ENCODE results near the gene ASGR2.

The ASGR2 gene

GRCh38 chr17:7080456-7081041 is 34.1 kb downstream of the ASGR2 start:
- no peak for TF ChIP-seq FOXP2 (optimal IDR thresholded peaks at IDR 0.05; ENCODE audit: borderline replicate concordance, extremely low read depth, extremely low read length, insufficient read depth)
- no peak for TF ChIP-seq POLR2AphosphoS5 (IDR thresholded peaks at IDR 0.05; ENCODE audit: low read depth, low read length)
- no peak for TF ChIP-seq REST (IDR thresholded peaks at IDR 0.05; ENCODE audit: insufficient read depth in 1 of 2, low read depth in 2 of 2, low read length in 2 of 2)
- TF ChIP-seq SIN3A (IDR thresholded peaks at IDR 0.05; ENCODE audit: borderline replicate concordance, insufficient read depth, low read length) = no peak
- no peak for TF ChIP-seq TAF1 (IDR thresholded peaks at IDR 0.05; ENCODE audit: borderline replicate concordance, insufficient read depth, low read length)

GRCh38 chr17:7079581-7080455 is 34.8 kb downstream of the ASGR2 start, which contains the start of gene CLEC10A:
TSS of gene CLEC10A (minus strand) at chr17:7080251. CDS start at chr17:7078812, 1,439 bp downstream.
- TF ChIP-seq REST (IDR thresholded peaks at IDR 0.05; ENCODE audit: insufficient read depth in 1 of 2, low read depth in 2 of 2, low read length in 2 of 2) = no peak
- TF ChIP-seq POLR2AphosphoS5 (IDR thresholded peaks at IDR 0.05; ENCODE audit: low read depth, low read length) = no peak
- no peak for TF ChIP-seq TAF1 (IDR thresholded peaks at IDR 0.05; ENCODE audit: borderline replicate concordance, insufficient read depth, low read length)
- no peak for TF ChIP-seq SIN3A (IDR thresholded peaks at IDR 0.05; ENCODE audit: borderline replicate concordance, insufficient read depth, low read length)
- TF ChIP-seq FOXP2 (optimal IDR thresholded peaks at IDR 0.05; ENCODE audit: borderline replicate concordance, extremely low read depth, extremely low read length, insufficient read depth) = no peak

- no peak for TF ChIP-seq FOXP2 (optimal IDR thresholded peaks at IDR 0.05; ENCODE audit: borderline replicate concordance, extremely low read depth, extremely low read length, insufficient read depth)
- TF ChIP-seq TAF1 (IDR thresholded peaks at IDR 0.05; ENCODE audit: borderline replicate concordance, insufficient read depth, low read length) = no peak
- no peak for TF ChIP-seq POLR2AphosphoS5 (IDR thresholded peaks at IDR 0.05; ENCODE audit: low read depth, low read length)
- TF ChIP-seq SIN3A (IDR thresholded peaks at IDR 0.05; ENCODE audit: borderline replicate concordance, insufficient read depth, low read length) = no peak
- no peak for TF ChIP-seq REST (IDR thresholded peaks at IDR 0.05; ENCODE audit: insufficient read depth in 1 of 2, low read depth in 2 of 2, low read length in 2 of 2)
Measured at GRCh38 chr17:7078711-7079110, 35.9 kb downstream of the ASGR2 start.

GRCh38 chr17:7077911-7078546 is 36.6 kb downstream of the ASGR2 start:
- no peak for TF ChIP-seq REST (IDR thresholded peaks at IDR 0.05; ENCODE audit: insufficient read depth in 1 of 2, low read depth in 2 of 2, low read length in 2 of 2)
- no peak for TF ChIP-seq TAF1 (IDR thresholded peaks at IDR 0.05; ENCODE audit: borderline replicate concordance, insufficient read depth, low read length)
- TF ChIP-seq SIN3A (IDR thresholded peaks at IDR 0.05; ENCODE audit: borderline replicate concordance, insufficient read depth, low read length) = no peak
- no peak for TF ChIP-seq POLR2AphosphoS5 (IDR thresholded peaks at IDR 0.05; ENCODE audit: low read depth, low read length)
- TF ChIP-seq FOXP2 (optimal IDR thresholded peaks at IDR 0.05; ENCODE audit: borderline replicate concordance, extremely low read depth, extremely low read length, insufficient read depth) = no peak

Measured in PFSK-1 (cell line).